ENCODE data around the gene FEN1. TPM values are rescaled to one million over a fixed set of nuclear protein-coding genes. Genes with fewer than 3 reads are reported as not detected.

FEN1 gene
- polyA plus RNA-seq, 2 of the 4 experiments (the other 2 are of a cell fraction), result 38.4 to 105 TPM

- Histone ChIP-seq H3K4me3 (no peak overlapping the region), H3K4me2 (no peak overlapping the region), H3K4me1 (peaks cover 68% of the 10 kb centered on the region), H3K27ac (no peak overlapping the region), H3K9me3 (no peaks in the 10 kb centered on the region)
- WGBS (ENCODE audit: missing lambda C conversion rate), result 97% methylated on average over 4 of the region's 4 CpGs
- no peak for ATAC-seq
- TF ChIP-seq CTCF (IDR thresholded peaks at IDR 0.05) (no peak), ZSCAN20 (CRISPR knock-in tag; IDR thresholded peaks at IDR 0.05) (no peak), CHD4 (IDR thresholded peaks at IDR 0.05; ENCODE audit: borderline replicate concordance) (no peak), CHD2 (IDR thresholded peaks at IDR 0.05; ENCODE audit: low read length, partially characterized antibody) (no peak), JUNB (IDR thresholded peaks at IDR 0.05) (no peak), EHF (CRISPR knock-in tag; IDR thresholded peaks at IDR 0.05) (no peak), KDM1A (IDR thresholded peaks at IDR 0.05; ENCODE audit: low read depth) (no peak), SREBF2 (IDR thresholded peaks at IDR 0.05) (no peak), USF2 (IDR thresholded peaks at IDR 0.05) (no peak), ELK1 (IDR thresholded peaks at IDR 0.05; ENCODE audit: low read depth, low read length) (no peak), NPAS2 (CRISPR knock-in tag; IDR thresholded peaks at IDR 0.05; ENCODE audit: borderline replicate concordance) (no peak), MAFK (IDR thresholded peaks at IDR 0.05; ENCODE audit: partially characterized antibody) (no peak), MYC (IDR thresholded peaks at IDR 0.05; ENCODE audit: borderline replicate concordance, low read length) (no peak)
- TF ChIP-seq, protein P1, sequence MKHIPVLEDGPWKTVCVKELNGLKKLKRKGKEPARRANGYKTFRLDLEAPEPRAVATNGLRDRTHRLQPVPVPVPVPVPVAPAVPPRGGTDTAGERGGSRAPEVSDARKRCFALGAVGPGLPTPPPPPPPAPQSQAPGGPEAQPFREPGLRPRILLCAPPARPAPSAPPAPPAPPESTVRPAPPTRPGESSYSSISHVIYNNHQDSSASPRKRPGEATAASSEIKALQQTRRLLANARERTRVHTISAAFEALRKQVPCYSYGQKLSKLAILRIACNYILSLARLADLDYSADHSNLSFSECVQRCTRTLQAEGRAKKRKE (CRISPR knock-in tag; IDR thresholded peaks at IDR 0.05; ENCODE audit: low read depth), result no peak
- TF ChIP-seq, protein P2, sequence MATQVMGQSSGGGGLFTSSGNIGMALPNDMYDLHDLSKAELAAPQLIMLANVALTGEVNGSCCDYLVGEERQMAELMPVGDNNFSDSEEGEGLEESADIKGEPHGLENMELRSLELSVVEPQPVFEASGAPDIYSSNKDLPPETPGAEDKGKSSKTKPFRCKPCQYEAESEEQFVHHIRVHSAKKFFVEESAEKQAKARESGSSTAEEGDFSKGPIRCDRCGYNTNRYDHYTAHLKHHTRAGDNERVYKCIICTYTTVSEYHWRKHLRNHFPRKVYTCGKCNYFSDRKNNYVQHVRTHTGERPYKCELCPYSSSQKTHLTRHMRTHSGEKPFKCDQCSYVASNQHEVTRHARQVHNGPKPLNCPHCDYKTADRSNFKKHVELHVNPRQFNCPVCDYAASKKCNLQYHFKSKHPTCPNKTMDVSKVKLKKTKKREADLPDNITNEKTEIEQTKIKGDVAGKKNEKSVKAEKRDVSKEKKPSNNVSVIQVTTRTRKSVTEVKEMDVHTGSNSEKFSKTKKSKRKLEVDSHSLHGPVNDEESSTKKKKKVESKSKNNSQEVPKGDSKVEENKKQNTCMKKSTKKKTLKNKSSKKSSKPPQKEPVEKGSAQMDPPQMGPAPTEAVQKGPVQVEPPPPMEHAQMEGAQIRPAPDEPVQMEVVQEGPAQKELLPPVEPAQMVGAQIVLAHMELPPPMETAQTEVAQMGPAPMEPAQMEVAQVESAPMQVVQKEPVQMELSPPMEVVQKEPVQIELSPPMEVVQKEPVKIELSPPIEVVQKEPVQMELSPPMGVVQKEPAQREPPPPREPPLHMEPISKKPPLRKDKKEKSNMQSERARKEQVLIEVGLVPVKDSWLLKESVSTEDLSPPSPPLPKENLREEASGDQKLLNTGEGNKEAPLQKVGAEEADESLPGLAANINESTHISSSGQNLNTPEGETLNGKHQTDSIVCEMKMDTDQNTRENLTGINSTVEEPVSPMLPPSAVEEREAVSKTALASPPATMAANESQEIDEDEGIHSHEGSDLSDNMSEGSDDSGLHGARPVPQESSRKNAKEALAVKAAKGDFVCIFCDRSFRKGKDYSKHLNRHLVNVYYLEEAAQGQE (IDR thresholded peaks at IDR 0.05), result no peak
- no peak for DNase-seq (ENCODE audit: low read depth in 1 of 2, low spot score in 1 of 2)
- ChIA-PET POLR2A (no interaction called here), CTCF (interaction anchor here (0.6 to 5.6 kb wide), 6 partner anchors 14 to 250 kb away, joined by 3 to 51 read pairs (median 4); no protein-coding TSS in a partner anchor)
- FAIRE-seq, result no peak
These were observed 39.5 kb downstream of the FEN1 start for GRCh38 chr11:61832207-61832606.

GRCh38 chr11:61832754-61833153 is 40.0 kb downstream of the FEN1 start:
- Histone ChIP-seq H3K4me2 (no peak overlapping the region), H3K27ac (no peak overlapping the region), H3K9me3 (no peaks in the 10 kb centered on the region), H3K4me1 (peaks cover 68% of the 10 kb centered on the region), H3K4me3 (no peak overlapping the region)
- DNase-seq (ENCODE audit: low read depth in 1 of 2, low spot score in 1 of 2) (no peak), ATAC-seq (no peak), FAIRE-seq (no peak)
- CTCF ChIA-PET, result interaction anchor here (1.0 to 5.6 kb wide), 3 partner anchors 35 to 249 kb away, joined by 4 to 51 read pairs (median 5); no protein-coding TSS in a partner anchor
- WGBS (ENCODE audit: missing lambda C conversion rate), result 81% methylated on average over 7 of the region's 7 CpGs
- POLR2A ChIA-PET, result interaction anchor here (0.6 kb wide), 1 partner anchor 279 kb away, joined by 3 read pairs; no protein-coding TSS in a partner anchor
- TF ChIP-seq GATA3 (IDR thresholded peaks at IDR 0.05; ENCODE audit: borderline replicate concordance) (no peak), FOSL2 (IDR thresholded peaks at IDR 0.05) (no peak), FOSL2 (CRISPR knock-in tag; IDR thresholded peaks at IDR 0.05) (no peak), HES2 (IDR thresholded peaks at IDR 0.05) (no peak), BCL3 (IDR thresholded peaks at IDR 0.05) (no peak), MYC (IDR thresholded peaks at IDR 0.05; ENCODE audit: borderline replicate concordance, low read length) (no peak), MAZ (IDR thresholded peaks at IDR 0.05; ENCODE audit: borderline replicate concordance, low read depth, low read length) (no peak), PHF8 (IDR thresholded peaks at IDR 0.05; ENCODE audit: borderline replicate concordance, low read depth) (no peak), RARB (CRISPR knock-in tag; IDR thresholded peaks at IDR 0.05) (no peak)
- TF ChIP-seq, protein P3, sequence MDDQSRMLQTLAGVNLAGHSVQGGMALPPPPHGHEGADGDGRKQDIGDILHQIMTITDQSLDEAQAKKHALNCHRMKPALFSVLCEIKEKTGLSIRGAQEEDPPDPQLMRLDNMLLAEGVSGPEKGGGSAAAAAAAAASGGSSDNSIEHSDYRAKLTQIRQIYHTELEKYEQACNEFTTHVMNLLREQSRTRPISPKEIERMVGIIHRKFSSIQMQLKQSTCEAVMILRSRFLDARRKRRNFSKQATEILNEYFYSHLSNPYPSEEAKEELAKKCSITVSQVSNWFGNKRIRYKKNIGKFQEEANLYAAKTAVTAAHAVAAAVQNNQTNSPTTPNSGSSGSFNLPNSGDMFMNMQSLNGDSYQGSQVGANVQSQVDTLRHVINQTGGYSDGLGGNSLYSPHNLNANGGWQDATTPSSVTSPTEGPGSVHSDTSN (IDR thresholded peaks at IDR 0.05), result no peak

Data from A549 (cell line).